ENCODE measurements around the gene PDZD2. TPM values are rescaled to one million over a fixed set of nuclear protein-coding genes. Genes with fewer than 3 reads are reported as not detected.
A peak's percentile ranks its signal among the peaks of the same experiment; 100 is the strongest.

The PDZD2 gene
- total and polyA plus RNA-seq, 2 experiments from 2014 or later, result 8.3 to 16.9 TPM

GRCh38 chr5:32027717-32028458 lies 389.0 kb downstream of the PDZD2 start:
- peaks cover 3% of the 10 kb centered on the region for H3K27me3 Mint-ChIP-seq (ENCODE audit: insufficient read depth, low read depth, poor library complexity)
- H3K4me1 Mint-ChIP-seq, result peaks cover 25% of the 10 kb centered on the region
- H3K36me3 Mint-ChIP-seq (ENCODE audit: low read depth), result no peaks in the 10 kb centered on the region; the same call in 2 of the 3 replicates
- no peak overlapping the region for H2AFZ ChIP-seq
- peak overlapping the region; percentile 84 for H3K27ac Mint-ChIP-seq
- no peaks in the 10 kb centered on the region for H3K9me2 ChIP-seq (ENCODE audit: insufficient read depth)
- DNase-seq (ENCODE audit: low spot score), result peak; percentile 68
- H3K9me3 Mint-ChIP-seq, result no peaks in the 10 kb centered on the region
- no peak overlapping the region for H3K4me3 ChIP-seq
- no peaks in the 10 kb centered on the region for H3K79me2 ChIP-seq (replicated peaks; ENCODE audit: insufficient read depth)
- H4K20me1 ChIP-seq (replicated peaks; ENCODE audit: insufficient read depth), result no peaks in the 10 kb centered on the region
- H3K36me3 ChIP-seq (ENCODE audit: insufficient read depth), result no peaks in the 10 kb centered on the region
- ATAC-seq, result peak; percentile 86
- H3F3A ChIP-seq (replicated peaks; ENCODE audit: low read depth), result no peaks in the 10 kb centered on the region
- peak overlapping the region; percentile 88 for H3K27ac ChIP-seq (ENCODE audit: low read depth)
- no peaks in the 10 kb centered on the region for H3K27me3 ChIP-seq (ENCODE audit: insufficient read depth)
- peak overlapping the region; percentile 17 for H3K4me2 ChIP-seq
- peaks cover 34% of the 10 kb centered on the region for H3K4me1 ChIP-seq (ENCODE audit: insufficient read depth)
- no peak for TF ChIP-seq ZNF462 (CRISPR knock-in tag; IDR thresholded peaks at IDR 0.05)
- no peak for TF ChIP-seq ZNF114 (CRISPR knock-in tag; IDR thresholded peaks at IDR 0.05)
- TF ChIP-seq REST (IDR thresholded peaks at IDR 0.05; ENCODE audit: unreplicated experiment), result no peak
- no peak for TF ChIP-seq ZNF331 (CRISPR knock-in tag; IDR thresholded peaks at IDR 0.05; ENCODE audit: low read depth)
- TF ChIP-seq NANOG (IDR thresholded peaks at IDR 0.05; ENCODE audit: borderline replicate concordance), result no peak
- TF ChIP-seq EZH2 (IDR thresholded peaks at IDR 0.05; ENCODE audit: low read depth, unreplicated experiment), result no peak
- no peak for TF ChIP-seq STAT1 (IDR thresholded peaks at IDR 0.05; ENCODE audit: unreplicated experiment)
- no peak for TF ChIP-seq JUNB (IDR thresholded peaks at IDR 0.05; ENCODE audit: unreplicated experiment)
- no peak for TF ChIP-seq CREB1 (CRISPR knock-in tag; IDR thresholded peaks at IDR 0.05; ENCODE audit: low read depth)
- TF ChIP-seq, protein P1, sequence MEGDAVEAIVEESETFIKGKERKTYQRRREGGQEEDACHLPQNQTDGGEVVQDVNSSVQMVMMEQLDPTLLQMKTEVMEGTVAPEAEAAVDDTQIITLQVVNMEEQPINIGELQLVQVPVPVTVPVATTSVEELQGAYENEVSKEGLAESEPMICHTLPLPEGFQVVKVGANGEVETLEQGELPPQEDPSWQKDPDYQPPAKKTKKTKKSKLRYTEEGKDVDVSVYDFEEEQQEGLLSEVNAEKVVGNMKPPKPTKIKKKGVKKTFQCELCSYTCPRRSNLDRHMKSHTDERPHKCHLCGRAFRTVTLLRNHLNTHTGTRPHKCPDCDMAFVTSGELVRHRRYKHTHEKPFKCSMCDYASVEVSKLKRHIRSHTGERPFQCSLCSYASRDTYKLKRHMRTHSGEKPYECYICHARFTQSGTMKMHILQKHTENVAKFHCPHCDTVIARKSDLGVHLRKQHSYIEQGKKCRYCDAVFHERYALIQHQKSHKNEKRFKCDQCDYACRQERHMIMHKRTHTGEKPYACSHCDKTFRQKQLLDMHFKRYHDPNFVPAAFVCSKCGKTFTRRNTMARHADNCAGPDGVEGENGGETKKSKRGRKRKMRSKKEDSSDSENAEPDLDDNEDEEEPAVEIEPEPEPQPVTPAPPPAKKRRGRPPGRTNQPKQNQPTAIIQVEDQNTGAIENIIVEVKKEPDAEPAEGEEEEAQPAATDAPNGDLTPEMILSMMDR (conservative IDR thresholded peaks at IDR 0.05; ENCODE audit: low read depth in 2 of 2), result no peak
- TF ChIP-seq EZH2phosphoT487 (IDR thresholded peaks at IDR 0.05; ENCODE audit: unreplicated experiment), result no peak
- no peak for TF ChIP-seq POLR2AphosphoS5 (IDR thresholded peaks at IDR 0.05; ENCODE audit: low read depth)
- TF ChIP-seq, protein P2, sequence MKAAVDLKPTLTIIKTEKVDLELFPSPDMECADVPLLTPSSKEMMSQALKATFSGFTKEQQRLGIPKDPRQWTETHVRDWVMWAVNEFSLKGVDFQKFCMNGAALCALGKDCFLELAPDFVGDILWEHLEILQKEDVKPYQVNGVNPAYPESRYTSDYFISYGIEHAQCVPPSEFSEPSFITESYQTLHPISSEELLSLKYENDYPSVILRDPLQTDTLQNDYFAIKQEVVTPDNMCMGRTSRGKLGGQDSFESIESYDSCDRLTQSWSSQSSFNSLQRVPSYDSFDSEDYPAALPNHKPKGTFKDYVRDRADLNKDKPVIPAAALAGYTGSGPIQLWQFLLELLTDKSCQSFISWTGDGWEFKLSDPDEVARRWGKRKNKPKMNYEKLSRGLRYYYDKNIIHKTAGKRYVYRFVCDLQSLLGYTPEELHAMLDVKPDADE (IDR thresholded peaks at IDR 0.05), result no peak
- H3K4me3 Mint-ChIP-seq, result no peak overlapping the region

All from GM23338 (cell line).